H9 (cell line): ENCODE results near the gene CEP131. TPM values are rescaled to one million over a fixed set of nuclear protein-coding genes. Genes with fewer than 3 reads are reported as not detected.
A peak's percentile ranks its signal among the peaks of the same experiment; 100 is the strongest.
"Not testable (repeated sequence)": the region's sequence is repeated elsewhere in the genome, so short reads cannot be mapped to it uniquely, and the experiment has no call there.

ENCODE experiments used
- DNase-seq: peaks from one replicate; pipeline ENCODE4 v3.0.0-alpha.2; 2017
- H2AFZ ChIP-seq: one replicate; pipeline ENCODE4 v1.6.1; 2013; ENCODE audit warnings: mild to moderate bottlenecking, low read length, control low read depth, moderate library complexity
- H2AK5ac ChIP-seq: 2 replicates; pipeline ENCODE4 v1.6.1; 2013; ENCODE audit warnings: low read length, control low read depth, mixed read lengths; ENCODE audit not compliant: insufficient read length
- H2BK120ac ChIP-seq: one replicate; pipeline ENCODE4 v1.6.1; 2013; ENCODE audit warnings: low read depth, mild to moderate bottlenecking, low read length, control low read depth, inconsistent platforms; ENCODE audit not compliant: poor library complexity, severe bottlenecking
- H2BK12ac ChIP-seq: 2 replicates; pipeline ENCODE4 v1.6.1; 2013; ENCODE audit warnings: low read length, control low read depth, mixed read lengths, low read depth; ENCODE audit not compliant: insufficient read length
- H2BK15ac ChIP-seq: 2 replicates; pipeline ENCODE4 v1.6.1; 2013; ENCODE audit warnings: low read depth, low read length, control low read depth
- H2BK20ac ChIP-seq: one replicate; pipeline ENCODE4 v1.6.1; 2013; ENCODE audit warnings: low read depth, mild to moderate bottlenecking, low read length, control low read depth, inconsistent platforms; ENCODE audit not compliant: poor library complexity, severe bottlenecking
- H2BK5ac ChIP-seq: 2 replicates; pipeline ENCODE4 v1.6.1; 2013; ENCODE audit warnings: low read length, control low read depth, mixed read lengths; ENCODE audit not compliant: insufficient read length
- H3K14ac ChIP-seq: 2 replicates; pipeline ENCODE4 v1.6.1; 2013; ENCODE audit warnings: low read length, control low read depth; ENCODE audit not compliant: insufficient read depth
- H3K18ac ChIP-seq: 2 replicates; pipeline ENCODE4 v1.6.1; 2013; ENCODE audit warnings: low read depth, mild to moderate bottlenecking, mixed read lengths, low read length, control low read depth; ENCODE audit not compliant: insufficient read length
- H3K23ac ChIP-seq: 2 replicates; pipeline ENCODE4 v1.6.1; 2013; ENCODE audit warnings: low read length, control low read depth, mixed read lengths, low read depth; ENCODE audit not compliant: insufficient read length
- H3K23me2 ChIP-seq: 2 replicates; pipeline ENCODE4 v1.6.1; 2013; ENCODE audit warnings: low read depth, mild to moderate bottlenecking, mixed read lengths, low read length, control low read depth; ENCODE audit not compliant: insufficient read length, poor library complexity, severe bottlenecking
- H3K27ac ChIP-seq: 2 replicates; pipeline ENCODE4 v1.5.1; 2013; ENCODE audit warnings: low read length, control low read depth, mixed read lengths, low read depth; ENCODE audit not compliant: insufficient read length
- H3K27me3 ChIP-seq: 2 replicates; pipeline ENCODE4 v1.6.1; 2013; ENCODE audit warnings: low read length, control low read depth, inconsistent platforms; ENCODE audit not compliant: insufficient read depth
- H3K4ac ChIP-seq: 2 replicates; pipeline ENCODE4 v1.6.1; 2013; ENCODE audit warnings: low read depth, mild to moderate bottlenecking, control low read depth, inconsistent platforms, low read length, moderate library complexity
- H3K4me1 ChIP-seq: 2 replicates; pipeline ENCODE4 v1.6.1; 2013; ENCODE audit warnings: low read length, control low read depth, inconsistent platforms; ENCODE audit not compliant: insufficient read depth
- H3K4me2 ChIP-seq: 2 replicates; pipeline ENCODE4 v1.6.1; 2013; ENCODE audit warnings: low read length, control low read depth, mixed read lengths; ENCODE audit not compliant: insufficient read length, insufficient read depth
- H3K56ac ChIP-seq: 2 replicates; pipeline ENCODE4 v1.6.1; 2013; ENCODE audit warnings: low read depth, mild to moderate bottlenecking, mixed read lengths, low read length, control low read depth; ENCODE audit not compliant: insufficient read length
- H3K79me1 ChIP-seq: 2 replicates; pipeline ENCODE4 v1.6.1; 2013; ENCODE audit warnings: low read depth, mild to moderate bottlenecking, moderate library complexity, low read length, control low read depth, inconsistent platforms; ENCODE audit not compliant: insufficient read depth, poor library complexity, severe bottlenecking
- H3K79me2 ChIP-seq: 2 replicates; pipeline ENCODE4 v1.6.1; 2013; ENCODE audit warnings: low read length, control low read depth, inconsistent platforms; ENCODE audit not compliant: insufficient read depth
- H3K9ac ChIP-seq: 2 replicates; pipeline ENCODE4 v1.6.1; 2013; ENCODE audit warnings: low read length, control low read depth, mixed read lengths; ENCODE audit not compliant: insufficient read length; ENCODE audit errors: extremely low read depth
- H3K9me3 ChIP-seq: one replicate; pipeline ENCODE4 v1.6.1; 2013; ENCODE audit warnings: low read depth, low read length, inconsistent platforms; ENCODE audit not compliant: control insufficient read depth
- H3T11ph ChIP-seq: one replicate; pipeline ENCODE4 v1.6.1; 2013; ENCODE audit warnings: mild to moderate bottlenecking, low read length, control low read depth, inconsistent platforms
- H4K20me1 ChIP-seq: one replicate; pipeline ENCODE4 v1.6.1; 2013; ENCODE audit not compliant: control insufficient read depth, insufficient read length, insufficient read depth
- H4K5ac ChIP-seq: 2 replicates; pipeline ENCODE4 v1.6.1; 2013; ENCODE audit warnings: low read depth, mild to moderate bottlenecking, mixed read lengths, low read length, control low read depth; ENCODE audit not compliant: insufficient read length
- H4K8ac ChIP-seq: replicated peaks from 2 replicates; pipeline ENCODE4 v1.6.1; 2013; ENCODE audit warnings: low read length, control low read depth, mixed read lengths, low read depth; ENCODE audit not compliant: insufficient read length
- H4K91ac ChIP-seq: 2 replicates; pipeline ENCODE4 v1.6.1; 2013; ENCODE audit warnings: low read depth, mild to moderate bottlenecking, moderate library complexity, mixed read lengths, low read length, control low read depth; ENCODE audit not compliant: insufficient read length
- H3K27ac Mint-ChIP-seq, 3 experiments: 2 replicates in 2 of 3; 3 replicates in 1 of 3; pipeline ENCODE4 v1.8.0; 2020 to 2021; ENCODE audit warnings: mixed read lengths in 3 of 3, mild to moderate bottlenecking in 1 of 3, moderate library complexity in 1 of 3
- H3K27me3 Mint-ChIP-seq: 2 replicates; pipeline ENCODE4 v1.8.0; 2021; ENCODE audit warnings: low read depth, mild to moderate bottlenecking, moderate library complexity, mixed read lengths
- H3K36me3 Mint-ChIP-seq, 3 experiments: 2 replicates in 2 of 3; 3 replicates in 1 of 3; pipeline ENCODE4 v1.8.0; 2020 to 2021; ENCODE audit warnings: low read depth in 3 of 3, mixed read lengths in 3 of 3; ENCODE audit not compliant: insufficient read depth in 1 of 3
- H3K4me1 Mint-ChIP-seq, 2 experiments: 2 replicates each; pipeline ENCODE4 v1.8.0; 2020; ENCODE audit warnings: mixed read lengths in 2 of 2
- H3K4me3 Mint-ChIP-seq, 2 experiments: 2 replicates in 1 of 2; 3 replicates in 1 of 2; pipeline ENCODE4 v1.8.0; 2020 to 2021; ENCODE audit warnings: mild to moderate bottlenecking in 2 of 2, mixed read lengths in 2 of 2, moderate library complexity in 1 of 2
- H3K9me3 Mint-ChIP-seq, 2 experiments: 2 replicates in 1 of 2; 3 replicates in 1 of 2; pipeline ENCODE4 v1.8.0; 2020; ENCODE audit warnings: mild to moderate bottlenecking in 2 of 2, mixed read lengths in 2 of 2, moderate library complexity in 1 of 2
- WGBS: extraction: QIAGEN DNeasy Blood & Tissue Kit; methylation state at CpG from one replicate; pipeline ENCODE4 v1.1.7; 2013; ENCODE audit warnings: missing lambda C conversion rate, low lambda C conversion rate, mixed read lengths; ENCODE audit not compliant: insufficient read length; ENCODE audit errors: extremely low coverage; 5-methylcytosine and 5-hydroxymethylcytosine counted together
- total RNA-seq: library from RNA; stranded (reverse); gene quantifications from 2 replicates; pipeline ENCODE4 v1.2.1, GENCODE V29; 2021
- TF ChIP-seq, protein P1 (sequence below): fragments of 200-600 bp; sonication (generic); conservative IDR thresholded peaks from 3 replicates; pipeline ENCODE4 v1.8.0; 2021; ENCODE audit warnings: antibody characterized with exemption, mild to moderate bottlenecking

The CEP131 gene
- total RNA-seq, 1 experiment from 2014 or later: 16.3 TPM

GRCh38 chr17:81154961-81155360 is 67.8 kb downstream of the CEP131 start:
- no peaks in the 10 kb centered on the region for H3K9me3 Mint-ChIP-seq
- peak overlapping the region in 1 of 3 experiments; percentile 4; a peak in 1 of 7 replicates for H3K27ac Mint-ChIP-seq
- TF ChIP-seq, protein P1, sequence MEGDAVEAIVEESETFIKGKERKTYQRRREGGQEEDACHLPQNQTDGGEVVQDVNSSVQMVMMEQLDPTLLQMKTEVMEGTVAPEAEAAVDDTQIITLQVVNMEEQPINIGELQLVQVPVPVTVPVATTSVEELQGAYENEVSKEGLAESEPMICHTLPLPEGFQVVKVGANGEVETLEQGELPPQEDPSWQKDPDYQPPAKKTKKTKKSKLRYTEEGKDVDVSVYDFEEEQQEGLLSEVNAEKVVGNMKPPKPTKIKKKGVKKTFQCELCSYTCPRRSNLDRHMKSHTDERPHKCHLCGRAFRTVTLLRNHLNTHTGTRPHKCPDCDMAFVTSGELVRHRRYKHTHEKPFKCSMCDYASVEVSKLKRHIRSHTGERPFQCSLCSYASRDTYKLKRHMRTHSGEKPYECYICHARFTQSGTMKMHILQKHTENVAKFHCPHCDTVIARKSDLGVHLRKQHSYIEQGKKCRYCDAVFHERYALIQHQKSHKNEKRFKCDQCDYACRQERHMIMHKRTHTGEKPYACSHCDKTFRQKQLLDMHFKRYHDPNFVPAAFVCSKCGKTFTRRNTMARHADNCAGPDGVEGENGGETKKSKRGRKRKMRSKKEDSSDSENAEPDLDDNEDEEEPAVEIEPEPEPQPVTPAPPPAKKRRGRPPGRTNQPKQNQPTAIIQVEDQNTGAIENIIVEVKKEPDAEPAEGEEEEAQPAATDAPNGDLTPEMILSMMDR: no peak
- Histone ChIP-seq H3K4me1 (no peaks in the 10 kb centered on the region), H3K4ac (no peak overlapping the region), H4K5ac (no peak overlapping the region), H3K79me1 (no peaks in the 10 kb centered on the region), H3T11ph (no peak overlapping the region), H4K20me1 (no peaks in the 10 kb centered on the region), H3K9ac (no peak overlapping the region), H2BK5ac (no peak overlapping the region), H2BK15ac (no peak overlapping the region), H3K79me2 (no peaks in the 10 kb centered on the region), H4K91ac (no peak overlapping the region), H2BK12ac (no peak overlapping the region), H3K9me3 (no peaks in the 10 kb centered on the region), H3K14ac (no peak overlapping the region), H3K27ac (no peak overlapping the region), H3K23me2 (no peaks in the 10 kb centered on the region), H3K18ac (no peak overlapping the region), H3K56ac (no peak overlapping the region), H2AK5ac (no peak overlapping the region), H4K8ac (no peak overlapping the region), H2BK20ac (no peak overlapping the region), H3K23ac (no peak overlapping the region), H3K4me2 (no peak overlapping the region), H2AFZ (no peak overlapping the region), H2BK120ac (no peak overlapping the region), H3K27me3 (no peaks in the 10 kb centered on the region)
- DNase-seq: no peak
- H3K4me3 Mint-ChIP-seq: no peak overlapping the region
- H3K27me3 Mint-ChIP-seq: 0 out of 2 replicates have a peak, but pooled peaks cover 2% of the 10 kb centered on the region
- no CpG with 5 or more reads among the region's 18 CpGs for WGBS
- no peaks in the 10 kb centered on the region for H3K36me3 Mint-ChIP-seq
- no peaks in the 10 kb centered on the region for H3K4me1 Mint-ChIP-seq

- H3K4me1 ChIP-seq, H2BK5ac ChIP-seq: not testable (repeated sequence)
Observed at GRCh38 chr17:81154016-81154415, 68.7 kb downstream of the CEP131 start.

More at GRCh38 chr17:81154016-81154415, 68.7 kb downstream of the CEP131 start:
- H2BK15ac ChIP-seq, H3K4me1 Mint-ChIP-seq, H4K8ac ChIP-seq, H2AFZ ChIP-seq, H3K36me3 Mint-ChIP-seq, H2AK5ac ChIP-seq, H3K27ac Mint-ChIP-seq, H3K9ac ChIP-seq, H2BK120ac ChIP-seq, H3K14ac ChIP-seq, H3K4me2 ChIP-seq, H3K18ac ChIP-seq, H4K5ac ChIP-seq, H3K79me2 ChIP-seq, H2BK12ac ChIP-seq, H2BK20ac ChIP-seq, H3K23ac ChIP-seq, H3T11ph ChIP-seq, H4K91ac ChIP-seq, H3K79me1 ChIP-seq, H3K23me2 ChIP-seq, H3K27ac ChIP-seq, H4K20me1 ChIP-seq, H3K4ac ChIP-seq, H3K27me3 Mint-ChIP-seq, DNase-seq, H3K9me3 Mint-ChIP-seq, H3K9me3 ChIP-seq, H3K27me3 ChIP-seq, H3K56ac ChIP-seq, H3K4me3 Mint-ChIP-seq: not testable (repeated sequence)
- WGBS: no CpG with 5 or more reads among the region's 9 CpGs
